ENCODE measurements around the gene FOXE1.

DNA sequence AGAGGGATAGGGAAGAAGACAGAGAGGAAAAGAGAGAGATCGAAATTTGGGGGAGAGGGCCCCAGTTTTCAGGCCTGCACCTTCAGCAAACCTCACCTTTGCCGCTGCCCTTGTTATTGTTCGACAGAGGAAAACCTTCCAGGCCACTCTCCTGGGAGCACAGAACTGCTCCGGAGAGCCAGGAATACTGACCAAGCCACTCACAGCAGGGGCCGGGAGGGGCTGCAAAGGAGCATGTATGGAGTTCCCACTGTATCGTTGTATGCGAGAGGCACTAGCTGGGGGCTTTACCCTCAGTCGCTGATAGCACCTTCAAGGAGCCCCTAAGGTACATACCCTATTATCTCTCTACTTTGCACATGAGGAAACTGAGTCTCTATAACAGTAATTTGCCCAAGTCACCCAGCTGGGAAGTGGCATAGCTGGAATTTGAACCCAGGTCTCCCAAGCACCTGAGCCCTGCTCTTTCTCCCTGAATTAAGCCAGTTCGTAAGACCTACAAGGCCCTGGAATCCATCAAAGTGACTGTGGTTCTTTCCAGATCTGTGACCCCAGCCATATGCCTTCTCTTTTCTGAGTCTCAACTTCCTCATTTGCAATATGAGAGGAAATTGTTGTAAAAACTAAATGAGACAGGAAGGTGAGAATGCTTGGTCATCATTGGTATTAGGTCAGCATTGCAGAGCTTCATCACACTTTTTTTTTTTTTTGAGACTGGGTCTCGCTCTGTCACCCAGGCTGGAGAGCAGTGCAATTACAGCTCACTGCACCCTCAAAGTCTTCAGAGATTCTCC is 21.0 kb upstream of the FOXE1 start:
- no peak for TF ChIP-seq CTCF (conservative IDR thresholded peaks at IDR 0.05; ENCODE audit: low read depth, low read length)
- no peak for TF ChIP-seq RAD21 (IDR thresholded peaks at IDR 0.05; ENCODE audit: low read length)
- no peak for TF ChIP-seq MXI1 (IDR thresholded peaks at IDR 0.05; ENCODE audit: borderline replicate concordance, low read depth, low read length)
- no peak for TF ChIP-seq POLR2A (IDR thresholded peaks at IDR 0.05; ENCODE audit: low read depth, low read length)
- no peak for TF ChIP-seq CHD1 (IDR thresholded peaks at IDR 0.05; ENCODE audit: low read depth, low read length)
- TF ChIP-seq SMC3 (IDR thresholded peaks at IDR 0.05; ENCODE audit: low read depth, low read length) = no peak
- TF ChIP-seq RCOR1 (IDR thresholded peaks at IDR 0.05; ENCODE audit: insufficient replicate concordance, low read length) = no peak
- no peak for TF ChIP-seq FOS (IDR thresholded peaks at IDR 0.05; ENCODE audit: low read depth, low read length)
- TF ChIP-seq, protein P1, sequence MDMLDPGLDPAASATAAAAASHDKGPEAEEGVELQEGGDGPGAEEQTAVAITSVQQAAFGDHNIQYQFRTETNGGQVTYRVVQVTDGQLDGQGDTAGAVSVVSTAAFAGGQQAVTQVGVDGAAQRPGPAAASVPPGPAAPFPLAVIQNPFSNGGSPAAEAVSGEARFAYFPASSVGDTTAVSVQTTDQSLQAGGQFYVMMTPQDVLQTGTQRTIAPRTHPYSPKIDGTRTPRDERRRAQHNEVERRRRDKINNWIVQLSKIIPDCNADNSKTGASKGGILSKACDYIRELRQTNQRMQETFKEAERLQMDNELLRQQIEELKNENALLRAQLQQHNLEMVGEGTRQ (IDR thresholded peaks at IDR 0.05; ENCODE audit: low read depth, low read length) = no peak
- TF ChIP-seq MAZ (IDR thresholded peaks at IDR 0.05; ENCODE audit: borderline replicate concordance, low read depth, low read length) = no peak
